Cardiac fibroblast (primary cell): ENCODE measurements around the gene SRGN.

ENCODE experiments used
- DNase-seq, 2 donors: peaks; one replicate each; pipeline versions ENCODE4 v3.0.0 to v3.0.0-alpha.2; 2010; ENCODE audit warnings: low read depth in 2 of 2
- H3K4me3 ChIP-seq, 2 donors: replicated peaks in 1 of 2; 1 replicate in 1 of 2; 2 replicates in 1 of 2; pipeline ENCODE4 v1.5.1; 2011; ENCODE audit warnings: low read depth in 2 of 2, low read length in 2 of 2, mild to moderate bottlenecking in 2 of 2, moderate library complexity in 1 of 2
- TF ChIP-seq, protein P1 (sequence below): IDR thresholded peaks from one replicate; pipeline ENCODE4 v1.5.1; 2011; ENCODE audit warnings: low read depth, mild to moderate bottlenecking, low read length, inconsistent platforms

The SRGN gene

DNA sequence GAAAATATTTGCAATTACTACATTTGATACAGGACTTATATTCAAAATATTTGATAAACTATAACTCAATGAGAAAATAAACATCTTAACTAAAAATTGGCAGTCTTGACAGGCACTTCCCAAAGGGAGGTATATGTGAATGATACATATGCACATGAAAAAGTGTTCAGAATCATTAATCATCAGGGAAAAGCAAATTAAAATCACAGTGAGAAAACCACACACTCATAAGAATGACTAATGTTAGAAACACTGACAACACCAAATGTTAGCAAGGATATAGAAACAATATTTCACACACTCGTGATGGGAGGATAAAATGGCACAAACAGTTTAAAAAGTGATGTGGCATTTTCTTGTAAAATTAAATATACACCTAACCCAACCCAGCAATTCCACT, 32.0 kb downstream of the SRGN start:
- DNase-seq: no peak
- TF ChIP-seq, protein P1, sequence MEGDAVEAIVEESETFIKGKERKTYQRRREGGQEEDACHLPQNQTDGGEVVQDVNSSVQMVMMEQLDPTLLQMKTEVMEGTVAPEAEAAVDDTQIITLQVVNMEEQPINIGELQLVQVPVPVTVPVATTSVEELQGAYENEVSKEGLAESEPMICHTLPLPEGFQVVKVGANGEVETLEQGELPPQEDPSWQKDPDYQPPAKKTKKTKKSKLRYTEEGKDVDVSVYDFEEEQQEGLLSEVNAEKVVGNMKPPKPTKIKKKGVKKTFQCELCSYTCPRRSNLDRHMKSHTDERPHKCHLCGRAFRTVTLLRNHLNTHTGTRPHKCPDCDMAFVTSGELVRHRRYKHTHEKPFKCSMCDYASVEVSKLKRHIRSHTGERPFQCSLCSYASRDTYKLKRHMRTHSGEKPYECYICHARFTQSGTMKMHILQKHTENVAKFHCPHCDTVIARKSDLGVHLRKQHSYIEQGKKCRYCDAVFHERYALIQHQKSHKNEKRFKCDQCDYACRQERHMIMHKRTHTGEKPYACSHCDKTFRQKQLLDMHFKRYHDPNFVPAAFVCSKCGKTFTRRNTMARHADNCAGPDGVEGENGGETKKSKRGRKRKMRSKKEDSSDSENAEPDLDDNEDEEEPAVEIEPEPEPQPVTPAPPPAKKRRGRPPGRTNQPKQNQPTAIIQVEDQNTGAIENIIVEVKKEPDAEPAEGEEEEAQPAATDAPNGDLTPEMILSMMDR: no peak
- H3K4me3 ChIP-seq: no peak overlapping the region

DNA sequence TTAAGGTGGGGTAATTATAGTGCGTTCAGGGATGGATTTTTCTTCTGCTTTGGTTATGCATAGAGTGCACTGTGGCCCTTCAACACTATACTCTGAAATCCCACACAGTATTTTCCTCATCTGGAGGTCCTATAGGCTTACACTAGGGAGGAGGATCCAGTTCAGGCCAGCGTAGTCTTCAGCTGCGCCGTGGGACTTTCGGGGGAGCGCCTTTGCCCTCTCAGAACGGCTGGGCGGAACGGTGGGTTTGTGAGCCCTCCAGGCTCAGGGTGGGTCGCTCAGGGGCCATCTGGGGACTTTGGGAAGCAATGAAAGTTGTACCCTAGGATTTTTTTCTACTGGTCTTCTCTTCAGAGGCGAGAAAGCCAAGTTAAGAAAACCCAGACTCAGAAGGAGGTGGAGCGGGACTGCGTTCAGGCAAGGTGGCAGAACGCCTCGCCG, 35.4 kb downstream of the SRGN start:
- DNase-seq: peak; percentile 75 to 77
- TF ChIP-seq, protein P1: peak; percentile 35

DNA sequence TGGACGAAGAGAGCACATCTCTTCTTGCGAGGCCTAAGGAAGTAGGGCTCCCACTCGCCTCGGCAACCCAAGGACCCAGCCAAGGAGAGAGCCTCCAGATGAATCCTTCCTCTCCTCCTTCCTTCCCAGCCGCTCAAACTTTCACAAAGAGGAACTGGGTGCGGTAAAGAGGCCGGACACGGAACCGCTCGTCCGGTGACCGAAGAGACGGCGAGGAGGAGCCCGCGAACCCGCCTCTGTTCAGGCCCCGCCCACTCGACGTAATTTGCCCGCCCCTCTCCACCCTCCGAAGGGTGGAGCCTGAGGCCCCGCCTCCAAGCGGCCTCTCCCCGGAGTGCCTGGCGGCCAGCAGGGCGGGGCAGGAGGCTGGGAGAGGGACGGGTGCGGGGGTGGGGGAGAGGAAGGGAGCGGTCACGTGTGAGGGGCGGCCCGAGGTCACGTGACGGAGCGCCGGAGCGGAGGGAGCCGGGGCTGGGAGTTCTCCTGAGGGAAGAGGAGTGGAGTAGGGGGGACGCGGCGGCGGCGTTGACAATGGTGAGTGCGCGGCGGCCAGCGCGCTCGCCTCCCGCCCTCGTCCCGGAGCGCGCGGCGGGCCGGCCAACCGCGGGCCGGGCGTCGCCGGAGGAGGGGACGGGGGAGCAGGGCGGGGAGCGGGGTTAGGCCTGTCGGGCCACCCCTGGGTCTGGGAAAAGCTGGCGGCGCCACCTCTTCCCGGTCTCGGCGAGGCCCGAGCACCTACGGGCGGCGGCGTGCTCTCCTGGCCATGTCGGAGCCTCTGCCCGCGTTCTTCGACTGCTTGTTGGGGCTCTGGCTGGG, 36.1 kb downstream of the SRGN start, which contains the start of gene VPS26A:
Gene VPS26A (plus strand): TSS at position 432 of the 816 bp plus-strand sequence. CDS start 100 bp downstream, at position 532.
- DNase-seq: peak; percentile 98 to 99
- TF ChIP-seq, protein P1: no peak
- peak within 1 kb of the TSS; percentile 90 for H3K4me3 ChIP-seq

More for the DNA sequence above, 35.4 kb downstream of the SRGN start:
- peak overlapping the region; percentile 64 to 66 for H3K4me3 ChIP-seq

DNA sequence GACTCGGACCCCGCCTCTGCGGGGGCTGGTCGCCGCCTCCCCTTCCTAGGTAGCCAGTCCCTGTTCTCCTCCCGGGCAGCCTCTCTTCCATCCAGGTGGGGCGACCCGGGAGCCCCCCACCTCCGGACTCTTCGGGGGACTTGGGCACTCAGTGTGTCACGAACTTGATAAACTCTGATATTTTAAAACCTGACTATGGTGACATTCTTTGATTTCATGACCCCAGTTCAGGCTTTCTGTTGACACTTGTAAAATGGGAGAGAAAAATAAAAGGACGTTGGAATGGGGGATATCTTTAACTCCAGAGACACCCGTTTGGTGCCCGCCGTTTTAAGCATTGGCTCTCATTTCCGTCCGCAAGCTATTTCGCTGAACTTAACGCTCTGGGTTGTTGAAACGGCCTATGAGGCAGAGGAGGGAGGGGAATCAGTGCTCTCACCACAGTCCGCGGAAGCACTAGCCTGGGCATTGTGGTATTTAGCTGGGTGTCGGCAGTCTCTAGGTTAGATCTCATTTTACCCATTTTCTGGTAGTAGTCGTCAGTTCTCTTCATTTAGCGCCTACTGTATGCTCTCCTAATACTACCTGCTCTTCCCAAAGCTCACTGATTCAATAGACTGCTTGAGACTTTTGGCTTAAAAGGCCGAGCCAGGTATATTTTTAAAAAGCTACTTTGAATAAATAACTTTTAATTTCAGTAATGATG, 36.8 kb downstream of the SRGN start:
- peak; percentile 64 to 67 for DNase-seq
- peak overlapping the region; percentile 90 for H3K4me3 ChIP-seq
- TF ChIP-seq, protein P1: no peak

DNA sequence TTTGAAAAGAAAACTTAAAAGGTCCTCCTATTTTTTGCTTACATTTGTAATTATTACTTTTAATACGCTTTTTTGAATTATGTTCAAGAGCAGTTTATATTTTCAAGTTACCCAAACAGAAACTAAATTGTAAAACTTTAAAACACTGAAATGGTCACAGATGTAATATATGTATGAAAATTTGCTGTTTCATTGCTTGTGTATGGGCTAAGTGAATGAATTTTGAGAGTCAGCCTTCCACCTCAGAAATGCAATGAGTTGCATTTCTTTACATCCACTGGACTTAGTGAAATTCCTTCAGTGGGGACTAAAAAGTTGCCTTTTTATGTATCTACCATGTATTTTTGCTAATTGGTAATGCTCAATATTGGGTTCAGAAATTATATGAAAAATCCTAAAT, 37.7 kb downstream of the SRGN start:
- DNase-seq: no peak
- peak overlapping the region; percentile 90 for H3K4me3 ChIP-seq
- TF ChIP-seq, protein P1: no peak

DNA sequence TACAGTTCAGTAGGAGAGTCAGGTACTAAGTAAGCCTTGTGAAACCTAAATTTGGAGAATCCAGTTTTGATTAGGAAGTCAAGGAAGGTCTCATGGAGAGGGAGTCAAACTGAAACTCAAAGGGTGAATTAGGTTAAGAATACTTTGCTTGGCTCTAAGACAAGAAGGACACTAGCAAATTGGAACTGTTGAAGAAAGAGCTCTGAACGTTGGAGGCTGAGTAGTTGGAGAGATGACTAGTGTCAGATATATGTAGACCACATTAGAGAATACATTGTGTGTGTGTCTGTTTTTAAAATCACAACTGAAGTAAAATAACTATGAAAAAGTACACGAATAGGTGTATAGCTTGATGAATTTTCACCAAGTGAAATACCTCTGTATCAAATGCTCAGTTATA, 42.3 kb downstream of the SRGN start:
- no peak overlapping the region for H3K4me3 ChIP-seq
- peak; percentile 11 to 47 for DNase-seq
- TF ChIP-seq, protein P1: no peak
